IMR-90 (cell line): ENCODE results near the gene SASH3. TPM values are rescaled to one million over a fixed set of nuclear protein-coding genes. Genes with fewer than 3 reads are reported as not detected.

ENCODE experiments used
- ATAC-seq: fragments of 200-7000 bp; cut with Tn5 transposase; 2 replicates; pipeline ENCODE4 v1.9.1; 2020; ENCODE audit warnings: low read depth, mild to moderate bottlenecking, moderate library complexity
- BruUV-seq: library from RNA; stranded (reverse); fragments of 400-500 nt; replicated peaks from 2 replicates; lab custom pipeline; 2021; lab: Mats Ljungman, UMichigan
- CTCF ChIA-PET: fragments of 300-600 bp; formaldehyde crosslinking; extraction: SDS; loops from one replicate; lab custom pipeline; 2021; ENCODE audit warnings: antibody characterized with exemption; lab: Yijun Ruan, JAX
- POLR2A ChIA-PET: fragments of 300-600 bp; sonication (Branson Sonifier 250); formaldehyde crosslinking; loops from one replicate; lab custom pipeline; 2022; ENCODE audit warnings: antibody characterized with exemption; ENCODE audit not compliant: unreplicated experiment; lab: Charles Lee
- DNase-seq: peaks from one replicate; pipeline ENCODE4 v3.0.0; 2013
- H2AFZ ChIP-seq: replicated peaks from 2 replicates; pipeline ENCODE3; 2013; ENCODE audit warnings: low read length, mild to moderate bottlenecking; ENCODE audit not compliant: poor library complexity
- H2AK5ac ChIP-seq: 2 replicates; pipeline ENCODE4 v1.6.1; 2013; ENCODE audit warnings: low read depth, low read length, inconsistent platforms
- H2AK9ac ChIP-seq: replicated peaks from 2 replicates; pipeline ENCODE3; 2013; ENCODE audit warnings: mild to moderate bottlenecking, low read depth, low read length, moderate library complexity; ENCODE audit not compliant: poor library complexity
- H2BK120ac ChIP-seq: 2 replicates; pipeline ENCODE4 v1.6.1; 2013; ENCODE audit warnings: low read depth, low read length, inconsistent platforms
- H2BK15ac ChIP-seq: 3 replicates; pipeline ENCODE4 v1.6.1; 2013; ENCODE audit warnings: low read depth, low read length, inconsistent platforms
- H2BK20ac ChIP-seq: 2 replicates; pipeline ENCODE4 v1.6.1; 2013; ENCODE audit warnings: low read depth, mild to moderate bottlenecking, inconsistent platforms, low read length, moderate library complexity
- H2BK5ac ChIP-seq: 2 replicates; pipeline ENCODE4 v1.6.1; 2013; ENCODE audit warnings: mild to moderate bottlenecking, low read depth, low read length, inconsistent platforms; ENCODE audit not compliant: poor library complexity, severe bottlenecking
- H3K14ac ChIP-seq: replicated peaks from 2 replicates; pipeline ENCODE4 v1.6.1; 2013; ENCODE audit warnings: low read depth, low read length, inconsistent platforms
- H3K18ac ChIP-seq: 2 replicates; pipeline ENCODE4 v1.6.1; 2013; ENCODE audit warnings: low read depth, low read length, control low read depth
- H3K23ac ChIP-seq: 2 replicates; pipeline ENCODE4 v1.6.1; 2013; ENCODE audit warnings: low read depth, low read length, inconsistent platforms
- H3K27ac ChIP-seq: 2 replicates; pipeline ENCODE4 v1.5.1; 2013; ENCODE audit warnings: mild to moderate bottlenecking, control low read depth, low read length; ENCODE audit not compliant: insufficient read depth
- H3K27me3 ChIP-seq: 2 replicates; pipeline ENCODE4 v1.6.1; 2013; ENCODE audit warnings: low read length; ENCODE audit not compliant: control insufficient read depth, insufficient read depth
- H3K36me3 ChIP-seq: 2 replicates; pipeline ENCODE4 v1.6.1; 2013; ENCODE audit warnings: low read length, mixed read lengths; ENCODE audit not compliant: control insufficient read depth, insufficient read depth
- H3K4ac ChIP-seq: 2 replicates; pipeline ENCODE4 v1.6.1; 2013; ENCODE audit warnings: low read depth, low read length, inconsistent platforms
- H3K4me1 ChIP-seq: 2 replicates; pipeline ENCODE4 v1.6.1; 2013; ENCODE audit warnings: low read length, mixed read lengths; ENCODE audit not compliant: control insufficient read depth, insufficient read depth
- H3K4me2 ChIP-seq: 2 replicates; pipeline ENCODE4 v1.6.1; 2013; ENCODE audit warnings: low read depth, mild to moderate bottlenecking, control low read depth, low read length, moderate library complexity
- H3K4me3 ChIP-seq: 2 replicates; pipeline ENCODE4 v1.5.1; 2013; ENCODE audit warnings: low read depth, mild to moderate bottlenecking, control low read depth, low read length, moderate library complexity; ENCODE audit not compliant: insufficient read depth
- H3K56ac ChIP-seq: 2 replicates; pipeline ENCODE4 v1.6.1; 2013; ENCODE audit warnings: low read length, inconsistent platforms; ENCODE audit not compliant: insufficient read depth; ENCODE audit errors: extremely low read depth
- H3K79me1 ChIP-seq, 2 experiments: 2 replicates each; pipeline ENCODE4 v1.6.1; 2013; ENCODE audit warnings: low read length in 2 of 2, inconsistent platforms in 1 of 2, low read depth in 1 of 2
- H3K9ac ChIP-seq: 2 replicates; pipeline ENCODE4 v1.6.1; 2013; ENCODE audit warnings: low read depth, low read length, control low read depth
- H3K9me1 ChIP-seq: 2 replicates; pipeline ENCODE4 v1.6.1; 2013; ENCODE audit warnings: low read length, inconsistent platforms; ENCODE audit not compliant: insufficient read depth
- H3K9me3 ChIP-seq: 2 replicates; pipeline ENCODE4 v1.6.1; 2013; ENCODE audit warnings: low read length; ENCODE audit not compliant: control insufficient read depth, insufficient read depth
- H4K20me1 ChIP-seq: 2 replicates; pipeline ENCODE4 v1.6.1; 2013; ENCODE audit warnings: low read length, inconsistent platforms; ENCODE audit not compliant: insufficient read depth
- H4K5ac ChIP-seq: 2 replicates; pipeline ENCODE4 v1.6.1; 2013; ENCODE audit warnings: mild to moderate bottlenecking, low read depth, low read length, control low read depth
- H4K8ac ChIP-seq, 2 experiments: 2 replicates each; pipeline ENCODE4 v1.6.1; 2013; ENCODE audit warnings: low read depth in 2 of 2, low read length in 2 of 2, control low read depth in 1 of 2, inconsistent platforms in 1 of 2
- H4K91ac ChIP-seq: 2 replicates; pipeline ENCODE4 v1.6.1; 2013; ENCODE audit warnings: low read depth, low read length, inconsistent platforms; ENCODE audit not compliant: insufficient read depth
- CTCF ChIP-seq: conservative IDR thresholded peaks from 2 replicates; pipeline ENCODE4 v1.5.1; 2012; ENCODE audit warnings: mild to moderate bottlenecking, low read depth, low read length, improper control_type of control experiment
- ELK1 ChIP-seq: fragments of 150-350 bp; IDR thresholded peaks from 2 replicates; pipeline ENCODE4 v1.6.1; 2016; ENCODE audit warnings: low read depth, mild to moderate bottlenecking, low read length, moderate library complexity, borderline replicate concordance
- FOS ChIP-seq: fragments of 150-350 bp; IDR thresholded peaks from 2 replicates; pipeline ENCODE4 v1.6.1; 2016; ENCODE audit warnings: low read depth, low read length
- MXI1 ChIP-seq: IDR thresholded peaks from 2 replicates; pipeline ENCODE4 v1.6.1; 2012; ENCODE audit warnings: low read depth, mild to moderate bottlenecking, low read length, moderate library complexity, borderline replicate concordance
- NFE2L2 ChIP-seq: fragments of 150-350 bp; IDR thresholded peaks from 2 replicates; pipeline ENCODE4 v1.6.1; 2016; ENCODE audit warnings: low read depth, mild to moderate bottlenecking, low read length
- RAD21 ChIP-seq: IDR thresholded peaks from 2 replicates; pipeline ENCODE4 v1.6.1; 2012; ENCODE audit warnings: low read length, improper control_type of control experiment
- RCOR1 ChIP-seq: IDR thresholded peaks from 2 replicates; pipeline ENCODE4 v1.6.1; 2012; ENCODE audit warnings: mild to moderate bottlenecking, low read length, improper control_type of control experiment; ENCODE audit not compliant: insufficient replicate concordance
- WGBS, 2 experiments: methylation state at CpG; one replicate each; pipeline versions ENCODE4 v1.1.5 to v1.1.7; 2013; ENCODE audit warnings: missing lambda C conversion rate in 2 of 2; ENCODE audit not compliant: insufficient read length in 1 of 2; ENCODE audit errors: extremely low coverage in 2 of 2; 5-methylcytosine and 5-hydroxymethylcytosine counted together
- dilution Hi-C: fragments of 300-500 bp; cut with HindIII; formaldehyde crosslinking; loops from one replicate; pipeline ENCODE4 v1.14.3; 2018; ENCODE audit warnings: low sequenced_read_pairs; ENCODE audit not compliant: unreplicated experiment
- in situ Hi-C: fragments of 300-500 bp; cut with MboI; formaldehyde crosslinking; loops from 3 replicates; pipeline ENCODE4 v1.14.3; 2019; ENCODE audit warnings: low sequenced_read_pairs, inconsistent platforms, mixed read lengths
- intact Hi-C: fragments of 100-400 bp; cut with micrococcal nuclease; formaldehyde crosslinking; loops from 2 replicates; pipeline ENCODE4 v1.10.0; 2022
- polyA plus RNA-seq, 3 experiments: library from polyadenylated mRNA; depleted of rRNA; stranded (reverse); fragments of >200 nt; gene quantifications; 2 replicates each; pipeline ENCODE4 v1.2.3, GENCODE V29; 2012; ENCODE audit warnings: low replicate concordance in 1 of 3
- total RNA-seq: library from RNA; depleted of rRNA; stranded (reverse); fragments of >200 nt; gene quantifications from 2 replicates; pipeline ENCODE4 v1.2.3, GENCODE V29; 2012
- TF ChIP-seq, protein P1 (sequence below): fragments of 150-350 bp; IDR thresholded peaks from 2 replicates; pipeline ENCODE4 v1.6.1; 2017; ENCODE audit warnings: mild to moderate bottlenecking, antibody characterized with exemption, low read length, low read depth

The SASH3 gene
- total and polyA plus RNA-seq, 2 of the 4 experiments (the other 2 are of a cell fraction) = not detected

DNA sequence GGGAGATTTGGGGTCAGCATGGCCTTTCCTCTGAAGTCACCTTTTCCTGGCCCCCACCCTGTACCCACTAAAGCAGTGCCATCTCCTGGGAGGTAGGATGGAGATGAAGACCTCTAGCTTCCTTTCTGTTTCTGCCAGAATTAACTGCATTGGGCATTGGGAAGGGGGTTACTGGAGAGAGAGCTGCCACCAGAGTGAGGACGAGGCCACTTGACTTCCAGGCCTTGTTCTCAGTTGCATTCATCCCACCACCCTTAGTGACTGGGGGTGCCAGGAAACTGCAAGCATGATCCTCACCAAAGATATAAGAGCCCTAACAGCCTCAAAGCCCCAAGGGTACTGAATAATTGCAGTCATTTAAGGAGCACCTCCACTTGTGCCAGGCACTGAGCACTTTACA is 15.8 kb downstream of the SASH3 start:
- no TSS peak for BruUV-seq
- Histone ChIP-seq H3K36me3 (no peaks in the 10 kb centered on the region; the same call in 1 of the 2 replicates), H4K91ac (no peak overlapping the region), H3K9me1 (no peaks in the 10 kb centered on the region), H2AFZ (no peak overlapping the region), H3K4me2 (no peak overlapping the region), H4K5ac (no peak overlapping the region), H4K8ac (no peak overlapping the region), H3K4me1 (no peaks in the 10 kb centered on the region), H2BK5ac (no peak overlapping the region), H4K20me1 (no peaks in the 10 kb centered on the region), H3K9me3 (no peaks in the 10 kb centered on the region), H3K79me1 (no peaks in the 10 kb centered on the region), H3K4ac (no peak overlapping the region), H2BK120ac (no peak overlapping the region), H3K23ac (no peak overlapping the region), H2BK20ac (no peak overlapping the region), H3K27ac (no peak overlapping the region), H2AK5ac (no peak overlapping the region), H3K14ac (no peak overlapping the region), H3K9ac (no peak overlapping the region), H2AK9ac (no peak overlapping the region), H3K56ac (no peak overlapping the region), H3K27me3 (peaks cover 1% of the 10 kb centered on the region; the same call in 1 of the 2 replicates), H3K18ac (no peak overlapping the region), H2BK15ac (no peak overlapping the region), H3K4me3 (no peak overlapping the region)
- intact Hi-C loops = no loop called here
- dilution Hi-C loops = no loop called here
- WGBS, 2 experiments = no CpG with 5 or more reads among the region's 1 CpG
- POLR2A ChIA-PET = no interaction called here
- CTCF ChIA-PET = no interaction called here
- DNase-seq (no peak), ATAC-seq (no peak)
- in situ Hi-C loops = no loop called here
- TF ChIP-seq RAD21 (no peak), CTCF (no peak), FOS (no peak), RCOR1 (no peak), ELK1 (no peak), NFE2L2 (no peak), MXI1 (no peak)
- TF ChIP-seq, protein P1, sequence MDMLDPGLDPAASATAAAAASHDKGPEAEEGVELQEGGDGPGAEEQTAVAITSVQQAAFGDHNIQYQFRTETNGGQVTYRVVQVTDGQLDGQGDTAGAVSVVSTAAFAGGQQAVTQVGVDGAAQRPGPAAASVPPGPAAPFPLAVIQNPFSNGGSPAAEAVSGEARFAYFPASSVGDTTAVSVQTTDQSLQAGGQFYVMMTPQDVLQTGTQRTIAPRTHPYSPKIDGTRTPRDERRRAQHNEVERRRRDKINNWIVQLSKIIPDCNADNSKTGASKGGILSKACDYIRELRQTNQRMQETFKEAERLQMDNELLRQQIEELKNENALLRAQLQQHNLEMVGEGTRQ = no peak
